Measurements from ENCODE around the gene JAK3.

Gene JAK3

DNA sequence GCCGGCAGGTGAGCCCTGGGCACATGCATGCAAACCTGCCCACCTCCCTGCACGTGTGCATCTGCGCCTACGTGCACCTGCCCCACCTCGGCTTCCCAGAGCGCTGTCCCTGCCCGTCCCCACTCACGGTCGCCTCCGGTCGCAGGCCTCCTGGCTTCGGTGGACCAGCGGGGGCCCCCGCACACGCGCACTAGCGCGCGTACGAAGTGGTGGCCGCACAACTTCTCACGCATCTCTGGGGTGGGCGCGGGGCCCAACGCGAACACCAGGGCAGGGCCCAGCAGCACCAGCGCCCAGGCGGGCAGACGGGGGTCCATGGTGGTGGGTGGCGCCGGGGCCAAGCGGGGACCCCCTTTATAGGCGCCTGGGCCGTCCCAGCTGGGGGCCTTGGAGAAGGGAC, 26.6 kb downstream of the JAK3 start, which contains the start of gene INSL3:
INSL3 (minus strand) TSS at position 330 of the 400 bp plus-strand sequence; CDS start at position 317, 13 bp downstream.
- H3K4me1 ChIP-seq (ENCODE audit: insufficient read depth, low read length, severe bottlenecking): peaks cover 6% of the 10 kb centered on the region
- TF ChIP-seq EZH2 (IDR thresholded peaks at IDR 0.05; ENCODE audit: borderline replicate concordance, low read length): no peak
- TF ChIP-seq, protein P1, sequence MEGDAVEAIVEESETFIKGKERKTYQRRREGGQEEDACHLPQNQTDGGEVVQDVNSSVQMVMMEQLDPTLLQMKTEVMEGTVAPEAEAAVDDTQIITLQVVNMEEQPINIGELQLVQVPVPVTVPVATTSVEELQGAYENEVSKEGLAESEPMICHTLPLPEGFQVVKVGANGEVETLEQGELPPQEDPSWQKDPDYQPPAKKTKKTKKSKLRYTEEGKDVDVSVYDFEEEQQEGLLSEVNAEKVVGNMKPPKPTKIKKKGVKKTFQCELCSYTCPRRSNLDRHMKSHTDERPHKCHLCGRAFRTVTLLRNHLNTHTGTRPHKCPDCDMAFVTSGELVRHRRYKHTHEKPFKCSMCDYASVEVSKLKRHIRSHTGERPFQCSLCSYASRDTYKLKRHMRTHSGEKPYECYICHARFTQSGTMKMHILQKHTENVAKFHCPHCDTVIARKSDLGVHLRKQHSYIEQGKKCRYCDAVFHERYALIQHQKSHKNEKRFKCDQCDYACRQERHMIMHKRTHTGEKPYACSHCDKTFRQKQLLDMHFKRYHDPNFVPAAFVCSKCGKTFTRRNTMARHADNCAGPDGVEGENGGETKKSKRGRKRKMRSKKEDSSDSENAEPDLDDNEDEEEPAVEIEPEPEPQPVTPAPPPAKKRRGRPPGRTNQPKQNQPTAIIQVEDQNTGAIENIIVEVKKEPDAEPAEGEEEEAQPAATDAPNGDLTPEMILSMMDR (IDR thresholded peaks at IDR 0.05; ENCODE audit: low read length): no peak

GRCh38 chr19:17817668-17818363, 30.0 kb downstream of the JAK3 start:
- Histone ChIP-seq H3F3A (ENCODE audit: insufficient read depth, low read length) (no peaks in the 10 kb centered on the region), H3K4me3 (ENCODE audit: low read depth, low read length, poor library complexity, severe bottlenecking) (no peak overlapping the region), H3K4me2 (ENCODE audit: low read length) (no peak overlapping the region), H2AFZ (ENCODE audit: low read length) (no peak overlapping the region), H3K9me2 (ENCODE audit: low read depth, low read length) (no peaks in the 10 kb centered on the region), H3K36me3 (ENCODE audit: insufficient read depth, low read length) (no peaks in the 10 kb centered on the region), H3K9me3 (ENCODE audit: low read length) (no peaks in the 10 kb centered on the region), H3K79me2 (ENCODE audit: insufficient read depth, low read length) (no peaks in the 10 kb centered on the region), H3K9ac (ENCODE audit: low read length) (no peak overlapping the region), H3K27me3 (ENCODE audit: insufficient read depth, low read length) (peaks cover 8% of the 10 kb centered on the region; the same call in 1 of the 2 replicates), H4K20me1 (ENCODE audit: insufficient read depth, low read length) (no peaks in the 10 kb centered on the region), H3K27ac (ENCODE audit: low read depth, low read length, poor library complexity, severe bottlenecking) (no peak overlapping the region), H3K4me1 (ENCODE audit: insufficient read depth, low read length, severe bottlenecking) (peaks cover 6% of the 10 kb centered on the region)
- TF ChIP-seq, protein P1 (IDR thresholded peaks at IDR 0.05; ENCODE audit: low read length): no peak
- TF ChIP-seq EZH2 (IDR thresholded peaks at IDR 0.05; ENCODE audit: borderline replicate concordance, low read length): no peak

More for the DNA sequence above, 26.6 kb downstream of the JAK3 start, which contains the start of gene INSL3:
- no peak within 1 kb of the TSS for H3K27ac ChIP-seq (ENCODE audit: low read depth, low read length, poor library complexity, severe bottlenecking)
- H3K9ac ChIP-seq (ENCODE audit: low read length): no peak within 1 kb of the TSS
- no peak within 1 kb of the TSS for H3K4me2 ChIP-seq (ENCODE audit: low read length)
- no peaks in the 10 kb centered on the region for H3K9me2 ChIP-seq (ENCODE audit: low read depth, low read length)
- H3F3A ChIP-seq (ENCODE audit: insufficient read depth, low read length): no peaks in the 10 kb centered on the region
- no peak within 1 kb of the TSS for H3K4me3 ChIP-seq (ENCODE audit: low read depth, low read length, poor library complexity, severe bottlenecking)
- no peaks in the 10 kb centered on the region for H3K79me2 ChIP-seq (ENCODE audit: insufficient read depth, low read length)
- no peaks in the 10 kb centered on the region for H3K9me3 ChIP-seq (ENCODE audit: low read length)
- no peaks in the 10 kb centered on the region for H3K36me3 ChIP-seq (ENCODE audit: insufficient read depth, low read length)
- H4K20me1 ChIP-seq (ENCODE audit: insufficient read depth, low read length): no peaks in the 10 kb centered on the region
- H3K27me3 ChIP-seq (ENCODE audit: insufficient read depth, low read length): peaks cover 7% of the 10 kb centered on the region; the same call in 1 of the 2 replicates
- H2AFZ ChIP-seq (ENCODE audit: low read length): no peak within 1 kb of the TSS

- no peak for TF ChIP-seq EZH2 (IDR thresholded peaks at IDR 0.05; ENCODE audit: borderline replicate concordance, low read length)
- TF ChIP-seq, protein P1 (IDR thresholded peaks at IDR 0.05; ENCODE audit: low read length): no peak
- Histone ChIP-seq H3F3A (ENCODE audit: insufficient read depth, low read length) (no peaks in the 10 kb centered on the region), H3K4me1 (ENCODE audit: insufficient read depth, low read length, severe bottlenecking) (no peaks in the 10 kb centered on the region), H3K9me3 (ENCODE audit: low read length) (no peaks in the 10 kb centered on the region), H3K4me2 (ENCODE audit: low read length) (no peak overlapping the region), H3K27ac (ENCODE audit: low read depth, low read length, poor library complexity, severe bottlenecking) (no peak overlapping the region), H3K9ac (ENCODE audit: low read length) (no peak overlapping the region), H3K27me3 (ENCODE audit: insufficient read depth, low read length) (peaks cover 8% of the 10 kb centered on the region; the same call in 1 of the 2 replicates), H3K4me3 (ENCODE audit: low read depth, low read length, poor library complexity, severe bottlenecking) (no peak overlapping the region), H2AFZ (ENCODE audit: low read length) (no peak overlapping the region), H3K36me3 (ENCODE audit: insufficient read depth, low read length) (no peaks in the 10 kb centered on the region), H3K79me2 (ENCODE audit: insufficient read depth, low read length) (no peaks in the 10 kb centered on the region), H4K20me1 (ENCODE audit: insufficient read depth, low read length) (no peaks in the 10 kb centered on the region), H3K9me2 (ENCODE audit: low read depth, low read length) (no peaks in the 10 kb centered on the region)
Measured at GRCh38 chr19:17812099-17812498, 35.7 kb downstream of the JAK3 start.
